GM12875 (cell line): ENCODE data around the gene ULK3.

Experiments used
- H3K4me3 ChIP-seq: one replicate; pipeline ENCODE4 v1.5.1; 2011; ENCODE audit warnings: low read depth, low read length, control low read depth
- TF ChIP-seq, protein P1 (sequence below): IDR thresholded peaks from 2 replicates; pipeline ENCODE4 v1.5.1; 2011; ENCODE audit warnings: low read depth, mild to moderate bottlenecking, control low read depth, inconsistent platforms, low read length, moderate library complexity, borderline replicate concordance; ENCODE audit not compliant: insufficient read depth

The ULK3 gene

GRCh38 chr15:74827614-74828013 is 15.3 kb downstream of the ULK3 start:
- TF ChIP-seq, protein P1, sequence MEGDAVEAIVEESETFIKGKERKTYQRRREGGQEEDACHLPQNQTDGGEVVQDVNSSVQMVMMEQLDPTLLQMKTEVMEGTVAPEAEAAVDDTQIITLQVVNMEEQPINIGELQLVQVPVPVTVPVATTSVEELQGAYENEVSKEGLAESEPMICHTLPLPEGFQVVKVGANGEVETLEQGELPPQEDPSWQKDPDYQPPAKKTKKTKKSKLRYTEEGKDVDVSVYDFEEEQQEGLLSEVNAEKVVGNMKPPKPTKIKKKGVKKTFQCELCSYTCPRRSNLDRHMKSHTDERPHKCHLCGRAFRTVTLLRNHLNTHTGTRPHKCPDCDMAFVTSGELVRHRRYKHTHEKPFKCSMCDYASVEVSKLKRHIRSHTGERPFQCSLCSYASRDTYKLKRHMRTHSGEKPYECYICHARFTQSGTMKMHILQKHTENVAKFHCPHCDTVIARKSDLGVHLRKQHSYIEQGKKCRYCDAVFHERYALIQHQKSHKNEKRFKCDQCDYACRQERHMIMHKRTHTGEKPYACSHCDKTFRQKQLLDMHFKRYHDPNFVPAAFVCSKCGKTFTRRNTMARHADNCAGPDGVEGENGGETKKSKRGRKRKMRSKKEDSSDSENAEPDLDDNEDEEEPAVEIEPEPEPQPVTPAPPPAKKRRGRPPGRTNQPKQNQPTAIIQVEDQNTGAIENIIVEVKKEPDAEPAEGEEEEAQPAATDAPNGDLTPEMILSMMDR: no peak

DNA sequence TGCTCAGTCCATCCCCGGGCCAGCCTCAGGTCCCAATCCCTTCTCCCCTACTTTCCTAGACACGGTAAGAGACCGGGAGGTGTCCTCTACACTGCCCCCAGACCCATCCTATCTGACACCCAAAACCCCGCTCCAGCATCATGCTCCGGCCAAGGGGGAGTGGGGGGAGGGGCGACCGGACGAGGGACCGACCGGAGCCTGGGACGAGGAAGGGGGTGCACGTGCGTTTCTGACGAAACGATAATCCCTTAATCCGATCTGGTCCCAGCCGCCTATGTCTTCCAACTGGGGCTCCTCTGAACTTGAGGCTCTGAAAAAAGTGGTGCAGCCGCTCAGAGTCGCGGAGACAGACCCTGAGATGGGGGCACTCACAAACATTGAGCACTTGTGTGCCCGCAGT is 16.0 kb downstream of the ULK3 start:
- TF ChIP-seq, protein P1: no peak
- no peak overlapping the region for H3K4me3 ChIP-seq

More at GRCh38 chr15:74827614-74828013, 15.3 kb downstream of the ULK3 start:
- no peak overlapping the region for H3K4me3 ChIP-seq

- TF ChIP-seq, protein P1: no peak
- H3K4me3 ChIP-seq: no peak within 1 kb of the TSS
Observed at GRCh38 chr15:74826364-74826819, 16.6 kb downstream of the ULK3 start, which contains the start of gene CPLX3. CPLX3 (plus strand) TSS chr15:74826627; CDS start chr15:74826704, 77 bp downstream.

DNA sequence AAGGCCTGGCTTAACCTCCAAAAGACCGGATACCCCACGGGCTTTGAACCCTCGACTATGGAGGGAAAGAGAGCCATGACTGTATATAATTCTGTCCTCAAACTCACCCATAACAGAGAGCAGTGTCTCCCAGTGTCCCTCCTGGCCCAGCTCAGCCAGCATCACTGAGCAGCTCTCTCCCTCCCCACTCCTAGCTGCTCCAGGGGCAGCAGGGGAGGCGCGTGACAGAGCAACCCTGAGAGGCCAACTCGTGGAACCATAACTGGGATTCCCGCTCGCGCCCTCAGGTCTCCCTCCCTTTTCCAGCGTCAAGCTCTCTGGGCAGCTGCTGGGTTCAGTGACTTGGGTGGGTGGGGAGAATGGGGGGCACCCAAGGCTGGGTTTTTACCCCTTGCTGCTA is 17.1 kb downstream of the ULK3 start:
- H3K4me3 ChIP-seq: no peak overlapping the region

GRCh38 chr15:74824976-74825375 is 18.0 kb downstream of the ULK3 start:
- H3K4me3 ChIP-seq: no peak overlapping the region
- TF ChIP-seq, protein P1: no peak

More for the DNA sequence above, 17.1 kb downstream of the ULK3 start:
- TF ChIP-seq, protein P1: no peak

- TF ChIP-seq, protein P1: no peak
- no peak overlapping the region for H3K4me3 ChIP-seq
Observed at GRCh38 chr15:74823324-74823723, 19.6 kb downstream of the ULK3 start.

DNA sequence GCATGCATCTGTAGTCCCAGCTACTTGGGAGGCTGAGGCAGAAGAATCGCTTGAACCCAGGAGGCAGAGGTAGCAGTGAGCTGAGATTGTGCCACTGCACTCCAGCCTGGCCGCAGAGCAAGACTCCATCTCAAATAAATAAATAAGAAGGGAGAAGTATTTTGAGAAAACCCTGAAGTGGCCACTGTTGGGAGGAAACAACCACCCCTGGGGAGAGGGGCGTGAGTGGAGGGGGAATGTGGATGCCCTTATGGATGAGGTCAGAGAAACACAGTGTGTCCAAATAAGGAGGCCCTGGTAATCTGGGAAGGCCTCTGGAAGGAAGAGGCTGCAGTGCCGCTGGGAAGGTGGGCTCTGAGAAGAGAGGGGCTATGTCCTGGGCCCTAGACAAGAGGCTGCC is 20.7 kb downstream of the ULK3 start:
- TF ChIP-seq, protein P1: no peak
- H3K4me3 ChIP-seq: no peak overlapping the region
